ENCODE results near the gene TRIM45.
"Not testable (repeated sequence)": the region's sequence is repeated elsewhere in the genome, so short reads cannot be mapped to it uniquely, and the experiment has no call there.

TRIM45 gene

DNA sequence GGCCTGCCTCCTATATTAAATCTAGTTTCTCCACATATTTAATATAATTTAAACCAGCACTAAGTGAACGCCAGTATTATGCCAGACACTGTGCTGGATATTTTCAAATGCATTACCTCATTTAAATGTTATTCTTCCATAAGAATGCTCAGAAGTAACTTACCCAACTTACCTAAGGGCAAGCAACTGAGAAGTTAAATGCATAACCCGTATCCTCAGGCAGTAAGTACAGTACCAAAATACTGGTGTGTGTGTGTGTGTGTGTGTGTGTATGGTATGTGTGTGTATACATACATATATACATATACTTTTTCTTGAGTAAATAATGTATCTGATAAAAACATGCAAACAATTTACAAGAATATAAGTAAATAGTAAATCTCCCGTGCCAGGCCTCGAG, 9.0 kb upstream of the TRIM45 start:
- DNase-seq: no peak

DNA sequence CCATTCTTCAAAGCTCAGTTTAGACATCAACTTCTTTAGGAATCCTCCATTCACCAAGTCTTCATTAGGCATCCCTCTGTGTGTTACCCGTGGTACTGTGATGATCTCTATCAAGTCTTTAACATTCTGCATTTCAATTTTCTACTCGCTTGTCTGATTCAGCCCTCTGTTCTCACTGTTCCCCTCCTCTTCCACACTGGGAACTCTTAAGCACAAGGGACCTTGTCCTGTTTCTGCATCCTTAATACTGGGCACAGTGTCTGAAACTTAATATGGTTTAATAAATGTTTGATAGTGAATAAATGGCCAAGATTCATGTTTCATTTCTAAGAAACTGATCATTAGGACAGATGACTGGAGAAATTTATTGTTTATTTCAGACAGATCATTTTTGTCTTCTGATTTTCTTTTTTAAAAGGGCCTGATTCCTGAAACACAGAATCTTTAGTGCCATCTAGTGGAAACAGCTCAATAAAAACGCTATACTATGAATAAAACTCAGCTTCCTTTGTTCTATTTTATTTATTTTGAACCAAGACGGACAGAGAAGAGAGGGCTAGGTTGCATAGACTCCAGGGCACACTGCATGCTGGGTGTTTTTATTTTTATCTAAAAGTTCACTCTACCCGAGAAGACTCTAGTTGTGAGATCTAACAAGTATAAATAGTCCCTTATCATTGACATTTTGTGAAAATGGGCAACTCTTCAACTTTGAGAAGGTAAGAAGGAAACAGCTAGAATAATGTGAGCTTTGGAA, 7.0 kb upstream of the TRIM45 start:
- no peak for DNase-seq

GRCh38 chr1:117127795-117128194, 6.2 kb upstream of the TRIM45 start:
- DNase-seq: no peak

GRCh38 chr1:117124661-117125060, 3.1 kb upstream of the TRIM45 start:
- no peak for DNase-seq

GRCh38 chr1:117123274-117123673, 1.7 kb upstream of the TRIM45 start:
- DNase-seq: no peak

GRCh38 chr1:117122330-117123025, 929 bp upstream of the TRIM45 start:
- DNase-seq: no peak

DNA sequence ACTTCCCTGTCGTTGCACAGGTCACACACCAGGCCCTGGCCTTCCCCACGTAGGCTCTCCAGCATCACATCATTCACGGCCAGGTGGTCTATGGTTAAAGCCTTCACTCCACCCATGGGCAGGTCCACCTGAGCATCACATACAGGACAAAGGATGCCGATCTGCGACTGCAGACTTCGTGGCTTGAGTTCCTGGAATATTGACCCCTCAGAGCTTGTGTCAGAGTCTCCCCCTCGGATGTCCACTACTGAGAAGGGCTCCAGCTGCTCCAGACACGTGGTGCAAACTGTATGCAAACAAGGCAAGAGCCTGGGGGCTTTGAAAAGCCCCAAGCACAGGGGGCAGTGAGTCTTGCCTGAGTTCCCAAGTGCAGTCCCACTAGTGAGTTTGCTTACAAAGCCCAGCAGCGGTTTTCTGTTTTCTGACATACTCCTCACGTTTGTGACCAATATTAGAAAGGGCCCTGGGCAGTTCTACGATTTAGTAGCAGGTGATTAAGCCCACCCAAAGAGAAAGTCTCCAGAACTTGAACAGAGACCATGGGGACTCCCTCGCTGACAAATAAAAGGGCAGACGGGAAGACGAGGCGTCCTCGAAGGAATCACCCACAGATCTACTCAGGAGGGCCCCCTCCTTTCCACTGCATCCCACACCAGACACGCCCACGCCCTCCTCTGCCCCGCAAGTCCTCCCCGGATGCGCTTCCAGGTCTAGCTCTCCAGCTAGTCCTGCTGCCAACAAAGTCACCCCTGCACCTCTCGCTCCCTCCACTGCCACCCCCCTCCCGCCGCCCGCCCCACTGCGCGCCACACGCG, 568 bp downstream of the TRIM45 start:
- peak; percentile 30 for DNase-seq

DNA sequence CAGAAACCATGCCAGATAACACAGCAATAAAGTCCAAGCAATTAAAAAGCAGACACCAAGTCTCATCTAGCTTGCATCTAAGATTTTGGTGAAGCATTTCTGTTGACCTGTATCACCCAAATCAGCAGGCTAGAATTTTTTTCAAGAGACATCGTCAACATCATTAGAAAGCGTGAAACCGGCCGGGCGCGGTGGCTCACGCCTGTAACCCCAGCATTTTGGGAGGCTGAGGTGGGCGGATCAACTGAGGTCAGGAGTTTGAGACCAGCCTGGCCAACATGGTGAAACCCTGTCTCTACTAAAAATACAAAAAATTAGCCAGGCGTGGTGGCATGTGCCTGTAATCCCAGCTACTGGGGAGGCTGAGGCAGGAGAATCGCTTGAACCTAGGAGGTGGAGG, 2.4 kb downstream of the TRIM45 start:
- DNase-seq: not testable (repeated sequence)

- no peak for DNase-seq
Measured at GRCh38 chr1:117118137-117118536, 3.4 kb downstream of the TRIM45 start.

DNA sequence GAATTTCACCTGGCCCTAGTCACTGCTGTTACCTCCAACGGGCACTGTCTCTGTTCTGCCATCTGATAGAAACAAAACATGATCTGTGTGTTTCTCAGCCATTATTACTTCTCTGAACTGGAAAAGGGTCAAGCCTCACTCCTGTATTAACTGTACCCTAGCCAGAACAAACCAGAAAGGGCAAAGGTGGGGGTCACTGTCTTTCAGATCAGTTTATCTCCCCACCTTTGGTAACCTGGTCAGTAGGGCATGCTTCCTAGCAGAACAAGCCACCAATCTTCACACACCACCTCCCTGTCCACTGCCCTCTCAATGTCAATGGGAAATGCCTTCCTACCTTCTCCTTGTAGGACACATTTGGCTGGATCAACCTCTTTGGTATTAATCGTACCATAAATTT, 3.9 kb downstream of the TRIM45 start:
- no peak for DNase-seq

DNA sequence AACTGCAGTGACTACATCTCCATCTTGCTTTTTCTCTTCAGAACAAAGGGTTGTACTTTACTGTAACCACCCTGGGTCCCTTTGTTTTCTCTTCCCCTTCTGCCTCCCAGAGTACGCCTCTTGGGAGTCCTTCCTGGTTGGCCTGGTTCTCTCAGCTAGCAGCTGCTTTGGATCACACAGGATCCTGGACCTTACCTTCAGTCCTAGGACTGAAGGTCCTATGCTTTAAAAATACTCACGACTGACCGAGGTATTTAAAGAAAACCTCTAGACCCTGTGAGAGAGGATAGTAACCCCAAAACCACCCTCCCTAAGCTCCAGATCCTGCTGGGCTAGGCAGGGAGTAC, 4.8 kb downstream of the TRIM45 start:
- DNase-seq: no peak

GRCh38 chr1:117116090-117116783, 5.3 kb downstream of the TRIM45 start:
- DNase-seq: no peak

- no peak for DNase-seq
Measured at GRCh38 chr1:117114877-117115276, 6.7 kb downstream of the TRIM45 start.

- no peak for DNase-seq
Measured at GRCh38 chr1:117113199-117113598, 8.3 kb downstream of the TRIM45 start.

DNA sequence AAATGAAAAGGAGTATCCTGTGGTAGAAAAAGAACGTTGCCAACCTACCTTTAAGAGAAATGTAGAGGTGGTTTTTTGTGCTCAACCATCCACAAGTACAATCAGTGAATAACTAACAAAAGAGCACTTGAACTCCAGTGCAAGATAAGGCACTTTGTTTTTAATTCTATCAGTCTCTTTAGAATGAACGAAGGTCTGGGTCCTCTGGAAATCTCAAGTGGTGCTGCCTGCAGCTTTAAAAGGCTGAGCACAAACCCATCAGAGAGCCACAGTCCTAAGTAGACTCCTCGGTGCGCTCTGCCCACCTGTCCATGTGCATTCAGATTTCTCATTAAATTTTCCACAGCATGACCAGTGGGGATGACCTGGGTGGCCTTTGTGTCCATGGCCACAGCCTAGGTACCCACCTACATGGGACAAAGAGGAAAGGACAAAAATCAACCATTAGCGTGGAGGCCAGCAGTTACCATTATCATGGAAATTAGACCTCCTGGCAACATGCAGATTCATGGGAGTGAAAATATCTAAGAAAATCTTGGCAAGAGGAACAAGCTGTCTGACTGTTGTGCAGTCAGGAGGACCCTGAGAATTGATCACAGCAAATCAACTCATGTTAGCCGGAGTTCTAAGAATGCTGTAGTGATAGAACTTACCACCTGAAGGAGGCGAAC, 9.4 kb downstream of the TRIM45 start:
- DNase-seq: no peak

GRCh38 chr1:117110774-117111173, 10.8 kb downstream of the TRIM45 start:
- DNase-seq: no peak

GRCh38 chr1:117107364-117107763, 14.2 kb downstream of the TRIM45 start:
- no peak for DNase-seq

GRCh38 chr1:117106478-117106877, 15.1 kb downstream of the TRIM45 start:
- no peak for DNase-seq

DNA sequence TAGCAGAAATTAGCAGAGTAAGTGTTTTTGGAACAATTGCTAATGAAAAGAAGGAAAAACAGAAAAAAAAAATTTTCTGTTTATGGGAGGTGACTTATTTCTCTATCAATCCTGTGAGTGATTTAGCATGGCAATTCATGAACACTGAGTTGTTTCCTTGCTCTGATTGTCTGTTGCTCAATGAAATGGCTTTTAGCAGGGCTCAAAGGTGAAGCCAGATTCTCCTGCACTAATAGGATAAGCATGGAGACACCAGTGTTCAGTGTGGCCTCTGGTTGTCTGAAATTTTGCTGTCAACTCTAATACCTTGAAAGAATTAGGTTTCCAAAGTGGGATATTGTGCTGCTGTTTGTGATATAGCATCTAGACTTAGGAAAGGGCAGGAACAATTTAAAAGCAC, 15.8 kb downstream of the TRIM45 start:
- DNase-seq: no peak

- DNase-seq: no peak
Measured at GRCh38 chr1:117104986-117105385, 16.6 kb downstream of the TRIM45 start.

DNA sequence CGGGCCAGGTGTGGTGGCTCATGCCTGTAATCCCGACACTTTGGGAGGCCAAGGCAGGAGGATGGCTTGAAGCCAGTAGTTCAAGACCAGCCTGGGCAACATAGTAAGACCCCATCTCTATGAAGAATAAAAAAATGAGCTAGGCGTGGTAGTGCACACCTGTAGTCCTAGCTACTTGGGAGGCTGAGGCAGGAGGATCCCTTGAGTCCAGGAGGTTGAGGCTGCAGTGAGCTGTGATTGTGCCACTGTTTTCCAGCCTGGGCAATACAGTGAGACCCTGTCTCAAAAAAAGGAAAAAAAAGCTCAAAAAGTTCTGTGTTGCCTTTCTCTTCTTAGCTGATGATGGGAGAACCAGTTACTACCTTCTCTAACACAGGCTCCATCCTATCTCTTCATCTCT, 19.7 kb downstream of the TRIM45 start:
- not testable (repeated sequence) for DNase-seq

DNA sequence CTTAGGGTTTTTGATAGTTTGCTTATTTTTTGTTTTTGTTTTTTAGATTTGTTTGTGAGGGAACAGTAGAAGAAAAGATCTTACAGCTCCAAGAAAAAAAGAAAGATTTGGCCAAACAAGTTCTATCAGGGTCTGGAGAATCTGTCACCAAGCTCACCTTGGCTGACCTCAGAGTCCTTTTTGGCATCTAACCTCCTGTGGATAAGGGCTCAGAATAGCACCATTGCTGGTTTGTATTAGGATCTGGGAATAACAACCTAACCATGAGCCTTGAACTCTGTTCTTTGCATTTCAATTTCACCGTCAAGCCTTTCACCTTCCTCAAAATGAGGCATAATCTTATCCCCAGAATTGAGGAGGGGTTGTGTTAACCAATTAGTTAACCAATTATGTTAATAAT, 20.2 kb downstream of the TRIM45 start:
- no peak for DNase-seq
